ENCODE data around the gene LSM7.

LSM7 gene

GRCh38 chr19:2327773-2328400, 499 bp downstream of the LSM7 start:
- ChIA-PET POLR2A (interaction anchor here (0.6 to 1.1 kb wide), 5 partner anchors 9 to 901 kb away, joined by 3 to 4 read pairs (median 3); partner anchors contain the start of genes GADD45B and TIMM13), CTCF (interaction anchor here (0.6 to 2.6 kb wide), 7 partner anchors 10 to 286 kb away, joined by 3 to 12 read pairs (median 7); partner anchors contain the start of gene PLEKHJ1)
- TF ChIP-seq CTCF (IDR thresholded peaks at IDR 0.05; ENCODE audit: insufficient read depth, low read length, missing control alignments): no peak

DNA sequence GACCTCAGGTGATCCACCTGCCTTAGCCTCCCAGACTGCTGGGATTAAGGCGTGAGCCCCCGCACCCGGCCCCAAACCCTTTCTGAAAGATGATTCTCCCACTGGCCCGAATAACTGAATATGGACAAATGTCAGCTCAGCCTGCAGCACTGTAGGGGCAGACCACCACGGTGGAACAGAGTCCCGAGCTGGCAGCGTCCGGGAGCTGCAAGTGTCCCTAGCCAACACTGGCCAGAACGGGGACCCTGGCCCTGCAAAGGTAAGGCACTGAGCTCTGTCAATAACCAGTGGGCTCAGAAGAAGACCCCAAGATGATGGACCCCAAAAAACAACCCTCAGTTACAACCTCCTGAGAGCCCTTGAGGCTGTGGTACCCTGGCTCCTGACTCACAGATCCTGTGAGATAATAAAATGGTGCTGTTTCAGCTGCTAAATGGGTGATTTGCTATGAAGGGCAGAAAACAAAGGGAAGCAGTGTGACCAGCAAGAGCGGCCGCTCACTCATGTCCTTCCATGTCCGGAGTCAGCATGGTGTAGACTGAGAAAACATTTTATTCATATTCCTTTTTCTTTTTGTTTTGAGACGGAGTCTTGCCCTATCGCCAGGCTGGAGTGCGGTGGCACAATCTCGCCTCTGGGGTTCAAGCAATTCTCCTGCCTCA, 1.6 kb downstream of the LSM7 start:
- DNase-seq (ENCODE audit: low read depth, low spot score): no peak
- H3K4me3 ChIP-seq (ENCODE audit: low read depth, low read length): no peak overlapping the region; the same call in none of the 2 replicates
- no peak for TF ChIP-seq CTCF (IDR thresholded peaks at IDR 0.05; ENCODE audit: insufficient read depth, low read length, missing control alignments)
- ChIA-PET POLR2A (interaction anchor here (1.1 kb wide), 1 partner anchor 149 kb away, joined by 3 read pairs; the partner anchor contains the start of gene GADD45B), CTCF (interaction anchor here (1.2 to 2.6 kb wide), 5 partner anchors 9 to 287 kb away, joined by 3 to 12 read pairs (median 7); partner anchors contain the start of gene PLEKHJ1)

More at GRCh38 chr19:2327773-2328400, 499 bp downstream of the LSM7 start:
- DNase-seq (ENCODE audit: low read depth, low spot score): peak; percentile 40
- peak overlapping the region; percentile 92 for H3K4me3 ChIP-seq (ENCODE audit: low read depth, low read length)

GRCh38 chr19:2325281-2326046, 2.9 kb downstream of the LSM7 start:
- POLR2A ChIA-PET: interaction anchor here (0.6 kb wide), 1 partner anchor 87 kb away, joined by 3 read pairs; no protein-coding TSS in a partner anchor
- CTCF ChIA-PET: interaction anchor here (2.3 kb wide), 1 partner anchor 9 kb away, joined by 13 read pairs; no protein-coding TSS in a partner anchor
- TF ChIP-seq CTCF (IDR thresholded peaks at IDR 0.05; ENCODE audit: insufficient read depth, low read length, missing control alignments): no peak
- DNase-seq (ENCODE audit: low read depth, low spot score): no peak
- H3K4me3 ChIP-seq (ENCODE audit: low read depth, low read length): no peak overlapping the region

DNA sequence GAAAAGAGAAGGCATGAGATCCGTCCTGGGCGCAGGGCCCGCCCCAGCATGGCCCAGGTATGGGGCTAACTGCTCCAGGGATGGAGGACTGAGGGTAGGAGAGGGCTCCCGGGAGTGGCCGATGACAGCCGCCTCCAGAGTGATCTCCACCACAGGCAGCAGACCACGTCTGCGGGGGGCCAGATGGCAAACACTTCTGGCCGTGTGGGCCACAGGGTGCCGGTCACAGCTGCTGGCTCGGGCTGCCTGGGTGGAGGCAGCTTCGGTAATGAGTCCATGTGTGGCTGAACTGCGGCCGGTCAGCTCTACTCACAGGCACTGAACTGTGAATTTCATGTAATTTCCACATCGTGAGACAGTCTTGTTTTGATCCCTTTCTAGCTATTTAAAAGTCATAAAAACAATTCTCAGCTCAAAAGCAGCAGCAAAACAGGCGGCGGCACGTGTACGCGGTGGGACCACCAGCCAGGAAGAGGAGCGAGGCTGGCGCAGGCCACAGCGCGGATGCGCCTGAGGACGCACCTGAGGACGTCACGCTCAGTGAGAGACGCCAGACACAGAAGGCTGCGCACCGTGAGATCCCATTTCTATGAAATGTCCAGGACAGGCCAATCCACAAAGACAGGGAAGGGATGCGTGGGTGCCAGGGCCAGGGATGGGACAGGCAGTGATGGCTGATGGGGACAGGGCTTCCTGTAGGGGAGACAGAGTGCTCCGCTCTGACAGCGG, 4.0 kb downstream of the LSM7 start:
- CTCF ChIA-PET: interaction anchor here (2.3 kb wide), 1 partner anchor 8 kb away, joined by 13 read pairs; no protein-coding TSS in a partner anchor

DNA sequence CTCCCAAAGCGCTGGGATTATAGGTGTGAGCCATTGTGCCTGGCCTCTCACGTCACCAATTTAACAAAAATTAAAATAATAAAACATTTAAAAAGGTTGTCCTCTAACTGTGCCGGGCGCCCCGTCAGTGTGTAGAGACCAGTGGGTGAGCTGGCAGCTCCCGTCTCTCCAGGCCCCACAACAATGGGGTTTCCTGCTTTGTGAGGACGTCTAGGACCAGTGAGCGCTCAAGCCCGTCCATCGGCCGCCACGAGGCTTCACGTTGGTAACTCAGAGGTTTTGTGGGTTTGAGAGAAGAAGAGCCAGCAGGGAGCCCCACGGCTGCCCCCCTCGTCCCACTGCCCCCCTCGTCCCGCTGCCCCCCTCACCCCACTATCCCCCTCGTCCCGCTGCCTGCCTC, 4.7 kb downstream of the LSM7 start:
- DNase-seq (ENCODE audit: low read depth, low spot score): no peak
- no peak overlapping the region for H3K4me3 ChIP-seq (ENCODE audit: low read depth, low read length)
- ChIA-PET POLR2A (no interaction called here), CTCF (interaction anchor here (2.3 kb wide), 1 partner anchor 8 kb away, joined by 13 read pairs; no protein-coding TSS in a partner anchor)
- TF ChIP-seq CTCF (IDR thresholded peaks at IDR 0.05; ENCODE audit: insufficient read depth, low read length, missing control alignments): no peak

More for the DNA sequence above, 4.0 kb downstream of the LSM7 start:
- no peak overlapping the region for H3K4me3 ChIP-seq (ENCODE audit: low read depth, low read length)
- POLR2A ChIA-PET: no interaction called here
- DNase-seq (ENCODE audit: low read depth, low spot score): no peak
- no peak for TF ChIP-seq CTCF (IDR thresholded peaks at IDR 0.05; ENCODE audit: insufficient read depth, low read length, missing control alignments)

Measured in AG04449 (cell line).